OCI-M2 (cell line): ENCODE data around the gene SGCA.

ENCODE experiments used
- DNase-seq: peaks from one replicate; lab custom pipeline; 2025; ENCODE audit not compliant: unreplicated experiment; lab: John Stamatoyannopoulos, UW

SGCA gene

GRCh38 chr17:50181591-50182560 is 16.1 kb downstream of the SGCA start:
- DNase-seq: no peak

GRCh38 chr17:50182783-50183420 is 17.1 kb downstream of the SGCA start:
- DNase-seq: no peak

- DNase-seq: no peak
Observed at GRCh38 chr17:50183421-50183994, 17.7 kb downstream of the SGCA start.

GRCh38 chr17:50184064-50184463 is 18.3 kb downstream of the SGCA start:
- no peak for DNase-seq

GRCh38 chr17:50184611-50185398 is 19.0 kb downstream of the SGCA start:
- DNase-seq: no peak

GRCh38 chr17:50185631-50186471 is 20.0 kb downstream of the SGCA start:
- no peak for DNase-seq

GRCh38 chr17:50186661-50187393 is 21.0 kb downstream of the SGCA start:
- DNase-seq: no peak

GRCh38 chr17:50187394-50187725 is 21.6 kb downstream of the SGCA start:
- DNase-seq: no peak

- no peak for DNase-seq
Observed at GRCh38 chr17:50187751-50188530, 22.1 kb downstream of the SGCA start.

- no peak for DNase-seq
Observed at GRCh38 chr17:50188531-50188920, 22.7 kb downstream of the SGCA start.

GRCh38 chr17:50188921-50189549 is 23.2 kb downstream of the SGCA start:
- DNase-seq: no peak

- DNase-seq: no peak
Observed at GRCh38 chr17:50189550-50190292, 23.9 kb downstream of the SGCA start.

GRCh38 chr17:50190293-50190602 is 24.4 kb downstream of the SGCA start:
- no peak for DNase-seq

GRCh38 chr17:50190603-50191358 is 25.0 kb downstream of the SGCA start:
- no peak for DNase-seq

- no peak for DNase-seq
Observed at GRCh38 chr17:50191359-50192143, 25.7 kb downstream of the SGCA start.

GRCh38 chr17:50192144-50192617 is 26.4 kb downstream of the SGCA start:
- no peak for DNase-seq
